Mesenchymal stem cell (in vitro differentiated cells and primary cell): Measurements from ENCODE around the gene H3-3A.

Experiments
- DNase-seq: peaks from one replicate; pipeline ENCODE4 v3.0.0-alpha.2; 2013
- H2AFZ ChIP-seq: one replicate; pipeline ENCODE4 v1.6.1; 2013; ENCODE audit warnings: low read depth, mild to moderate bottlenecking, control low read depth, inconsistent platforms, low read length, moderate library complexity
- H2AK5ac ChIP-seq: 2 replicates; pipeline ENCODE4 v1.6.1; 2013; ENCODE audit warnings: low read length, moderate library complexity, mild to moderate bottlenecking, inconsistent platforms; ENCODE audit not compliant: severe bottlenecking
- H2BK120ac ChIP-seq: one replicate; pipeline ENCODE4 v1.6.1; 2013; ENCODE audit warnings: low read depth, mild to moderate bottlenecking, inconsistent platforms, low read length, moderate library complexity
- H2BK12ac ChIP-seq, 2 experiments: one replicate each; pipeline ENCODE4 v1.6.1; 2013; ENCODE audit warnings: inconsistent platforms in 2 of 2, low read length in 2 of 2, mild to moderate bottlenecking in 2 of 2, moderate library complexity in 2 of 2, control low read depth in 1 of 2
- H2BK15ac ChIP-seq: one replicate; pipeline ENCODE4 v1.6.1; 2013; ENCODE audit warnings: mild to moderate bottlenecking, low read depth, inconsistent platforms; ENCODE audit not compliant: poor library complexity, severe bottlenecking
- H2BK5ac ChIP-seq: 2 replicates; pipeline ENCODE4 v1.6.1; 2013; ENCODE audit warnings: low read depth, mild to moderate bottlenecking, low read length, control low read depth, inconsistent platforms; ENCODE audit not compliant: poor library complexity, severe bottlenecking
- H3K14ac ChIP-seq, 2 experiments: one replicate each; pipeline ENCODE4 v1.6.1; 2013; ENCODE audit warnings: inconsistent platforms in 2 of 2, low read length in 2 of 2, control low read depth in 1 of 2, mild to moderate bottlenecking in 1 of 2, moderate library complexity in 1 of 2
- H3K18ac ChIP-seq, 2 experiments: one replicate each; pipeline ENCODE4 v1.6.1; 2013; ENCODE audit warnings: inconsistent platforms in 2 of 2, low read length in 2 of 2, control low read depth in 1 of 2, low read depth in 1 of 2, mild to moderate bottlenecking in 1 of 2
- H3K23ac ChIP-seq, 2 experiments: one replicate each; pipeline ENCODE4 v1.6.1; 2013; ENCODE audit warnings: inconsistent platforms in 2 of 2, low read length in 2 of 2, mild to moderate bottlenecking in 2 of 2, moderate library complexity in 2 of 2, control low read depth in 1 of 2
- H3K27ac ChIP-seq: 2 replicates; pipeline ENCODE4 v1.5.1; 2013; ENCODE audit warnings: mild to moderate bottlenecking, moderate library complexity, low read length, control low read depth, inconsistent platforms; ENCODE audit not compliant: poor library complexity, severe bottlenecking
- H3K27me3 ChIP-seq, 2 experiments: 2 replicates each; pipeline versions ENCODE4 v1.6.1 to v1.7.0; 2013; ENCODE audit warnings: low read length in 2 of 2, mild to moderate bottlenecking in 2 of 2, moderate library complexity in 2 of 2, control low read depth in 1 of 2, inconsistent platforms in 1 of 2; ENCODE audit not compliant: control insufficient read depth in 1 of 2, insufficient read depth in 1 of 2
- H3K36me3 ChIP-seq, 2 experiments: 2 replicates each; pipeline versions ENCODE4 v1.6.1 to v1.7.0; 2013; ENCODE audit warnings: low read length in 2 of 2, control low read depth in 1 of 2, inconsistent platforms in 1 of 2, low read depth in 1 of 2, mild to moderate bottlenecking in 1 of 2; ENCODE audit not compliant: insufficient read depth in 2 of 2, control insufficient read depth in 1 of 2
- H3K4ac ChIP-seq, 2 experiments: one replicate each; pipeline ENCODE4 v1.6.1; 2013; ENCODE audit warnings: inconsistent platforms in 2 of 2, low read length in 2 of 2, mild to moderate bottlenecking in 2 of 2, moderate library complexity in 2 of 2, control low read depth in 1 of 2, low read depth in 1 of 2
- H3K4me1 ChIP-seq: 2 replicates; pipeline ENCODE4 v1.6.1; 2013; ENCODE audit warnings: low read depth, low read length, control low read depth; ENCODE audit not compliant: control insufficient read depth, insufficient read depth
- H3K4me2 ChIP-seq: 2 replicates; pipeline ENCODE4 v1.6.1; 2013; ENCODE audit warnings: low read length, mild to moderate bottlenecking, inconsistent platforms; ENCODE audit not compliant: poor library complexity, severe bottlenecking
- H3K4me3 ChIP-seq, 2 experiments: 2 replicates each; pipeline versions ENCODE4 v1.5.1 to v1.7.0; 2013; ENCODE audit warnings: low read length in 2 of 2, mild to moderate bottlenecking in 2 of 2, control low read depth in 1 of 2, low read depth in 1 of 2; ENCODE audit not compliant: insufficient read depth in 1 of 2
- H3K79me1 ChIP-seq: replicated peaks from 2 replicates; pipeline ENCODE4 v1.6.1; 2013; ENCODE audit warnings: mild to moderate bottlenecking, control low read depth, low read length, inconsistent platforms; ENCODE audit not compliant: poor library complexity, severe bottlenecking
- H3K9ac ChIP-seq: 2 replicates; pipeline ENCODE4 v1.7.0; 2013; ENCODE audit warnings: mild to moderate bottlenecking, low read length, moderate library complexity
- H3K9me3 ChIP-seq: 2 replicates; pipeline ENCODE4 v1.7.0; 2013; ENCODE audit warnings: mild to moderate bottlenecking, low read length; ENCODE audit not compliant: control insufficient read depth
- H4K8ac ChIP-seq: one replicate; pipeline ENCODE4 v1.6.1; 2013; ENCODE audit warnings: inconsistent platforms, mild to moderate bottlenecking, low read length, moderate library complexity
- H4K91ac ChIP-seq: one replicate; pipeline ENCODE4 v1.6.1; 2013; ENCODE audit warnings: mild to moderate bottlenecking, low read length, inconsistent platforms
- WGBS: methylation state at CpG from one replicate; pipeline ENCODE4 v1.1.7; 2013; ENCODE audit warnings: mixed read lengths; 5-methylcytosine and 5-hydroxymethylcytosine counted together

The H3-3A gene

GRCh38 chr1:226021801-226022200, 40.7 kb upstream of the H3-3A start:
- Histone ChIP-seq H3K23ac (no peak overlapping the region), H3K27ac (no peak overlapping the region), H3K18ac (no peak overlapping the region), H2BK12ac (no peak overlapping the region), H3K4me3 (no peak overlapping the region), H3K79me1 (no peaks in the 10 kb centered on the region), H4K91ac (no peak overlapping the region), H3K4me2 (no peak overlapping the region), H3K36me3 (no peaks in the 10 kb centered on the region), H3K27me3 (no peaks in the 10 kb centered on the region), H3K4ac (no peak overlapping the region), H3K9me3 (no peaks in the 10 kb centered on the region), H2AK5ac (no peak overlapping the region), H3K14ac (no peak overlapping the region), H2BK15ac (no peak overlapping the region), H4K8ac (no peak overlapping the region), H3K9ac (no peak overlapping the region), H2BK5ac (no peak overlapping the region), H3K4me1 (no peaks in the 10 kb centered on the region), H2BK120ac (no peak overlapping the region), H2AFZ (no peak overlapping the region)
- 100% methylated on average over 1 of the region's 2 CpGs for WGBS
- DNase-seq, result no peak

GRCh38 chr1:226023735-226024134, 38.8 kb upstream of the H3-3A start:
- Histone ChIP-seq H2BK12ac (no peak overlapping the region), H3K9ac (no peak overlapping the region), H3K4ac (no peak overlapping the region), H3K36me3 (no peaks in the 10 kb centered on the region), H3K18ac (no peak overlapping the region), H3K9me3 (no peaks in the 10 kb centered on the region), H3K79me1 (no peaks in the 10 kb centered on the region), H3K4me1 (no peaks in the 10 kb centered on the region), H3K14ac (no peak overlapping the region), H3K4me3 (no peak overlapping the region), H2BK5ac (no peak overlapping the region), H2AFZ (no peak overlapping the region), H3K27me3 (no peaks in the 10 kb centered on the region), H3K4me2 (no peak overlapping the region), H4K8ac (no peak overlapping the region), H3K27ac (no peak overlapping the region), H2AK5ac (no peak overlapping the region), H4K91ac (no peak overlapping the region), H2BK120ac (no peak overlapping the region), H3K23ac (no peak overlapping the region), H2BK15ac (no peak overlapping the region)
- DNase-seq, result no peak
- WGBS, result 99% methylated on average over 5 of the region's 5 CpGs

GRCh38 chr1:226026833-226027232, 35.7 kb upstream of the H3-3A start:
- Histone ChIP-seq H3K4me2 (no peak overlapping the region), H4K91ac (no peak overlapping the region), H3K36me3 (no peaks in the 10 kb centered on the region), H3K9ac (no peak overlapping the region), H3K79me1 (no peaks in the 10 kb centered on the region), H2BK15ac (no peak overlapping the region), H3K4me3 (no peak overlapping the region), H2BK5ac (no peak overlapping the region), H2BK12ac (no peak overlapping the region), H3K23ac (no peak overlapping the region), H4K8ac (no peak overlapping the region), H3K27ac (no peak overlapping the region), H3K14ac (no peak overlapping the region), H3K4ac (no peak overlapping the region), H2AFZ (no peak overlapping the region), H2BK120ac (no peak overlapping the region), H3K4me1 (no peaks in the 10 kb centered on the region), H3K9me3 (no peaks in the 10 kb centered on the region), H3K18ac (no peak overlapping the region), H2AK5ac (no peak overlapping the region), H3K27me3 (no peaks in the 10 kb centered on the region)
- DNase-seq, result no peak
- WGBS, result 68% methylated on average over 2 of the region's 2 CpGs

- Histone ChIP-seq H3K27ac (no peak overlapping the region), H3K18ac (no peak overlapping the region), H3K9ac (no peak overlapping the region), H2BK120ac (no peak overlapping the region), H3K4me3 (no peak overlapping the region), H3K27me3 (no peaks in the 10 kb centered on the region), H3K23ac (no peak overlapping the region), H2BK15ac (no peak overlapping the region), H3K9me3 (no peaks in the 10 kb centered on the region), H4K91ac (no peak overlapping the region), H2BK12ac (no peak overlapping the region), H3K4ac (no peak overlapping the region), H4K8ac (no peak overlapping the region), H2AK5ac (no peak overlapping the region), H3K36me3 (no peaks in the 10 kb centered on the region), H2BK5ac (no peak overlapping the region), H2AFZ (no peak overlapping the region), H3K4me2 (no peak overlapping the region), H3K14ac (no peak overlapping the region), H3K4me1 (no peaks in the 10 kb centered on the region), H3K79me1 (no peaks in the 10 kb centered on the region)
- no peak for DNase-seq
- WGBS, result 93% methylated on average over 5 of the region's 5 CpGs
Measured at GRCh38 chr1:226027538-226028217, 34.8 kb upstream of the H3-3A start.
